ENCODE measurements around the gene MYLK2. TPM values are rescaled to one million over a fixed set of nuclear protein-coding genes. Genes with fewer than 3 reads are reported as not detected.
A peak's percentile ranks its signal among the peaks of the same experiment; 100 is the strongest.

MYLK2 gene
- 1 to 10 TPM in 1 of 10 donors, under 1 TPM in 8, not detected in 1; 0.06 to 2.1 (median 0.28) TPM for total RNA-seq
- under 1 TPM in 1 of 2 donors, not detected in 1; 0.16 TPM for polyA plus RNA-seq
- long read RNA-seq, donor 1, partial matches to known transcripts, result 1 of 1 reads
- long read RNA-seq, donor 1, other reads (novel, unspliced or antisense), result 0 of 1 reads
- long read RNA-seq, donor 2, partial matches to known transcripts, result 1 of 2 reads
- long read RNA-seq, donor 2, other reads (novel, unspliced or antisense), result 0 of 2 reads
- long read RNA-seq, donor 3, partial matches to known transcripts, result 2 of 6 reads
- long read RNA-seq, donor 3, other reads (novel, unspliced or antisense), result 2 of 6 reads

- DNase-seq, result peak in 1 of 2 donors; percentile 58
- H3K27ac ChIP-seq, result no peak within 1 kb of the TSS
- peak in 6 of 8 donors; percentile 9 to 55 (median 20) for ATAC-seq
- no peaks in the 10 kb centered on the region for H3K36me3 ChIP-seq
- H3K4me3 ChIP-seq, result no peak within 1 kb of the TSS
- H3K27me3 ChIP-seq, result peaks cover 0 to 6% (median 0%) of the 10 kb centered on the region in 7 donors
- WGBS, 2 donors, result 38 to 48% methylated on average over 16 of the region's 16 CpGs
- no peak for TF ChIP-seq CTCF (IDR thresholded peaks at IDR 0.05)
- no peaks in the 10 kb centered on the region for H3K9me3 ChIP-seq
- peaks cover 6 to 32% (median 23%) of the 10 kb centered on the region in 9 donors for H3K4me1 ChIP-seq
- intact Hi-C loops (cut with DNase I), result no loop called here
Measured at GRCh38 chr20:31819083-31819784, at the start of gene MYLK2. Gene MYLK2, plus strand, starts transcription at chr20:31819356. Its CDS starts 225 bp downstream, at chr20:31819581.

GRCh38 chr20:31769681-31770080 lies 49.5 kb upstream of the MYLK2 start:
- peaks cover 0 to 5% (median 0%) of the 10 kb centered on the region in 11 donors for H3K9me3 ChIP-seq
- no peaks in the 10 kb centered on the region for H3K4me1 ChIP-seq
- no peak for TF ChIP-seq CTCF (IDR thresholded peaks at IDR 0.05)
- no peak overlapping the region for H3K27ac ChIP-seq
- H3K4me3 ChIP-seq, result no peak overlapping the region
- DNase-seq, result no peak
- WGBS, 2 donors, result 96% methylated on average over 5 of the region's 5 CpGs
- no peaks in the 10 kb centered on the region for H3K27me3 ChIP-seq
- intact Hi-C loops (cut with DNase I), result no loop called here
- H3K36me3 ChIP-seq, result peaks cover 0 to 80% (median 0%) of the 10 kb centered on the region in 9 donors
- no peak for ATAC-seq

- WGBS, 2 donors, result 81 to 90% methylated on average over 1 of the region's 1 CpG
- no peak overlapping the region for H3K4me3 ChIP-seq
- ATAC-seq, result no peak
- H3K4me1 ChIP-seq, result no peaks in the 10 kb centered on the region
- H3K36me3 ChIP-seq, result peaks cover 0 to 80% (median 0%) of the 10 kb centered on the region in 9 donors
- peak overlapping the region in 1 of 10 donors; percentile 0 for H3K27ac ChIP-seq
- H3K27me3 ChIP-seq, result no peaks in the 10 kb centered on the region
- no peak for DNase-seq
- intact Hi-C loops (cut with DNase I), result no loop called here
- TF ChIP-seq CTCF (IDR thresholded peaks at IDR 0.05), result no peak
- H3K9me3 ChIP-seq, result peaks cover 0 to 5% (median 0%) of the 10 kb centered on the region in 11 donors
Measured at GRCh38 chr20:31770243-31770642, 48.9 kb upstream of the MYLK2 start.

- H3K4me3 ChIP-seq, result no peak overlapping the region
- H3K27me3 ChIP-seq, result no peaks in the 10 kb centered on the region
- TF ChIP-seq CTCF (IDR thresholded peaks at IDR 0.05), result no peak
- DNase-seq (no peak), ATAC-seq (no peak)
- no peaks in the 10 kb centered on the region for H3K9me3 ChIP-seq
- intact Hi-C loops (cut with DNase I), result no loop called here
- WGBS, 2 donors, result 96 to 100% methylated on average over 1 of the region's 1 CpG
- peaks cover 0 to 93% (median 0%) of the 10 kb centered on the region in 9 donors for H3K36me3 ChIP-seq
- no peak overlapping the region for H3K27ac ChIP-seq
- no peaks in the 10 kb centered on the region for H3K4me1 ChIP-seq
Measured at GRCh38 chr20:31774408-31774807, 44.7 kb upstream of the MYLK2 start.

Data from heart right ventricle (tissue), 16 donors.